ENCODE results near the gene RGS7. TPM values are rescaled to one million over a fixed set of nuclear protein-coding genes. Genes with fewer than 3 reads are reported as not detected.

Gene RGS7
- total and polyA plus RNA-seq, 10 of the 15 experiments (the other 5 are each of a cell fraction or from before 2014, with no cell fraction given): not detected

- Histone ChIP-seq H3K4me2 (ENCODE audit: control insufficient read depth, insufficient read depth) (no peak overlapping the region), H3K4me3 (no peak overlapping the region), H3K4me1 (ENCODE audit: control insufficient read depth, insufficient read depth, low read length) (no peaks in the 10 kb centered on the region), H3K27ac (ENCODE audit: control insufficient read depth, insufficient read depth) (no peak overlapping the region), H3K9me3 (replicated peaks; ENCODE audit: control insufficient read depth, insufficient read depth, low read length) (no peaks in the 10 kb centered on the region), H3K27me3 (replicated peaks in 1 of 2; ENCODE audit: control insufficient read depth in 2 of 2, insufficient read depth in 2 of 2, low read length in 1 of 2) (no peaks in the 10 kb centered on the region), H2AFZ (ENCODE audit: control insufficient read depth, low read depth, low read length) (no peak overlapping the region), H3K36me3 (ENCODE audit: control insufficient read depth in 2 of 2, insufficient read depth in 2 of 2, low read length in 1 of 2) (no peaks in the 10 kb centered on the region), H4K20me1 (ENCODE audit: control insufficient read depth, insufficient read depth) (no peaks in the 10 kb centered on the region), H3K9ac (ENCODE audit: control insufficient read depth, insufficient read depth, low read length) (no peak overlapping the region), H3K79me2 (ENCODE audit: control insufficient read depth, insufficient read depth, low read length) (no peaks in the 10 kb centered on the region)
- ATAC-seq (no peak), FAIRE-seq (no peak), DNase-seq (ENCODE audit: low read depth, low spot score) (no peak)
- POLR2A ChIA-PET: no interaction called here
- RAD21 ChIA-PET (ENCODE audit: unreplicated experiment): no interaction called here
- no TSS peak for BruUV-seq (replicated peaks)
- in situ Hi-C loops (cut with MboI) (no loop called here), intact Hi-C loops (cut with micrococcal nuclease; ENCODE audit: unreplicated experiment) (no loop called here)
- SMC1A ChIA-PET (ENCODE audit: uncharacterized antibody, unreplicated experiment): interaction anchor here (0.8 to 1.1 kb wide), 2 partner anchors 14 to 41 kb away, joined by 3 read pairs; no protein-coding TSS in a partner anchor
- WGBS (ENCODE audit: insufficient coverage, insufficient replicate concordance, low lambda C conversion rate, missing lambda C conversion rate): 33% methylated on average over 5 of the region's 5 CpGs
- CTCF ChIA-PET: no interaction called here
- TF ChIP-seq RFX5 (IDR thresholded peaks at IDR 0.05; ENCODE audit: low read depth, low read length) (no peak), EED (IDR thresholded peaks at IDR 0.05; ENCODE audit: low read depth) (no peak), ATF2 (IDR thresholded peaks at IDR 0.05; ENCODE audit: low read length) (no peak), RBBP5 (conservative IDR thresholded peaks at IDR 0.05) (no peak), ELK1 (IDR thresholded peaks at IDR 0.05; ENCODE audit: low read depth, low read length) (no peak), BRCA1 (IDR thresholded peaks at IDR 0.05; ENCODE audit: low read depth, low read length) (no peak), CEBPB (IDR thresholded peaks at IDR 0.05; ENCODE audit: borderline replicate concordance in 1 of 2, low read depth in 2 of 2, low read length in 2 of 2) (no peak), FOS (IDR thresholded peaks at IDR 0.05; ENCODE audit: borderline replicate concordance, extremely low read depth, insufficient read length) (no peak), RCOR1 (conservative IDR thresholded peaks at IDR 0.05; ENCODE audit: low read depth, low read length) (no peak), NKRF (conservative IDR thresholded peaks at IDR 0.05) (no peak), BCL11A (IDR thresholded peaks at IDR 0.05; ENCODE audit: low read depth, low read length) (no peak), TARDBP (IDR thresholded peaks at IDR 0.05; ENCODE audit: borderline replicate concordance) (no peak), ZNF622 (IDR thresholded peaks at IDR 0.05) (no peak), SKIL (IDR thresholded peaks at IDR 0.05; ENCODE audit: low read depth, poor library complexity, severe bottlenecking) (no peak), MTA2 (IDR thresholded peaks at IDR 0.05; ENCODE audit: low read depth) (no peak), REST (IDR thresholded peaks at IDR 0.05; ENCODE audit: low read depth, low read length) (no peak)
Measured at GRCh38 chr1:241275981-241276380, 81.0 kb downstream of the RGS7 start.

Measured in GM12878 (cell line).